Airway epithelial cell (primary cell): Measurements from ENCODE around the gene OR1A1. TPM values are rescaled to one million over a fixed set of nuclear protein-coding genes. Genes with fewer than 3 reads are reported as not detected.

Experiments used
- total RNA-seq: library from RNA; depleted of rRNA; stranded (reverse); fragments of >200 nt; gene quantifications from 2 replicates; pipeline ENCODE4 v1.2.3, GENCODE V29; 2015

Gene OR1A1, protein sequence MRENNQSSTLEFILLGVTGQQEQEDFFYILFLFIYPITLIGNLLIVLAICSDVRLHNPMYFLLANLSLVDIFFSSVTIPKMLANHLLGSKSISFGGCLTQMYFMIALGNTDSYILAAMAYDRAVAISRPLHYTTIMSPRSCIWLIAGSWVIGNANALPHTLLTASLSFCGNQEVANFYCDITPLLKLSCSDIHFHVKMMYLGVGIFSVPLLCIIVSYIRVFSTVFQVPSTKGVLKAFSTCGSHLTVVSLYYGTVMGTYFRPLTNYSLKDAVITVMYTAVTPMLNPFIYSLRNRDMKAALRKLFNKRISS
- not detected in 2 replicates for total RNA-seq

DNA sequence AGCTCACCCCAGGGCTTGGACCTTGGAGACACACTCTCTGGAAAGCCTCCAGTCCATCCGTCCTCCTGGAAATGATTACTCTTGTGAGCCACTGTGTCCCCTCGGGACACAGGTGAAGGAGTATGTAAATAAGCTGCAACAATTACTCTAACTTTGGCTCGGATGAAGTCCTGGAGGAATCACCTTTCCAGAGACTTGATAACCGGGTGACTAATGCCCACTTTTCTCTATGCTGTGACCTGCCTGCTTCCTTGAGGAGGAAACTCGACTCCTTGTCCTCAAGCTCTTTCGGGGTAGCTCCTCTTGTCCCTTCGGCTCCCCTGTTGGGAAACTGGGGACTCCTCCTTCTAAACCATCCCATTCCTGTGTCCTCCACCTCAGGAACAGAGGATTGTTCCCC lies at the start of gene OR1A1:
TSS of gene OR1A1 (plus strand) at position 301 of the 400 bp plus-strand sequence. CDS start 7,954 bp downstream, outside the sequence.

DNA sequence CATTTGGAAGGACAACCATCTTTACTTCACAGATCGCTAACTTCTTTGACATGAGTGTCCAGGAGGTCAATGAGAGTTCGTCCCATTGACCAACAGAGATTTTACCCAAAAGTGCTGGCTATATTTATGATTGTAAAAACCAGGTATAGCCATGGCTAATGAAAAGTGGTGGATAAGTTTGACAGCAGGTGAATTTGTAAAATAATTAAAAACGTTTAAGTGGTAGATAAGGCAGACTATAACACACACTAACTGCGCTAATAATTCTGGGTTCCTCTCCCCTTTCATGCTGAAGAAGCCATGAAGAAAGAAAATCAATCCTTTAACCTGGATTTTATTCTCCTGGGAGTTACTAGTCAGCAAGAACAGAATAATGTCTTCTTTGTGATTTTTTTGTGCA lies 10.2 kb upstream of the OR1A1 start, which contains the start of gene OR1A2:
TSS of gene OR1A2 (plus strand) at position 301 of the 400 bp plus-strand sequence. CDS start at position 301, 0 bp downstream.

Other genes with a start within 250 kb of the OR1A1 start
- not detected in 2 replicates for gene OR1D5, start 144.1 kb upstream of the OR1A1 start, total RNA-seq
- gene OR1D2, start 103.2 kb upstream of the OR1A1 start, total RNA-seq: not detected in 2 replicates
- not detected in 2 replicates for gene OR1G1, start 80.1 kb upstream of the OR1A1 start, total RNA-seq
- not detected in 2 replicates for gene OR1A2, start 10.1 kb upstream of the OR1A1 start, total RNA-seq
- gene OR3A1, start 90.7 kb downstream of the OR1A1 start, total RNA-seq: not detected in 2 replicates
- not detected in 2 replicates for gene OR3A2, start 178.6 kb downstream of the OR1A1 start, total RNA-seq
- not detected in 2 replicates for gene OR1E1, start 190.7 kb downstream of the OR1A1 start, total RNA-seq
- not detected in 2 replicates for gene OR3A3, start 203.7 kb downstream of the OR1A1 start, total RNA-seq
- gene OR1E2, start 226.2 kb downstream of the OR1A1 start, total RNA-seq: not detected in 2 replicates